Astrocyte of the cerebellum (primary cell): ENCODE results near the gene COMMD3.

ENCODE experiments used
- DNase-seq: peaks from one replicate; pipeline ENCODE4 v3.0.0-alpha.2; 2011; ENCODE audit warnings: low read depth
- H3K4me3 ChIP-seq: 2 replicates; pipeline ENCODE4 v1.5.1; 2011; ENCODE audit warnings: mild to moderate bottlenecking, low read depth, low read length, moderate library complexity
- in situ Hi-C: cut with HindIII; loops from 2 replicates; pipeline ENCODE4 v1.10.0; 2017; ENCODE audit warnings: low sequenced_read_pairs
- TF ChIP-seq, protein P1 (sequence below): IDR thresholded peaks from 2 replicates; pipeline ENCODE4 v1.5.1; 2012; ENCODE audit warnings: low read length, low read depth, moderate library complexity, mild to moderate bottlenecking; ENCODE audit errors: missing control alignments

The COMMD3 gene

DNA sequence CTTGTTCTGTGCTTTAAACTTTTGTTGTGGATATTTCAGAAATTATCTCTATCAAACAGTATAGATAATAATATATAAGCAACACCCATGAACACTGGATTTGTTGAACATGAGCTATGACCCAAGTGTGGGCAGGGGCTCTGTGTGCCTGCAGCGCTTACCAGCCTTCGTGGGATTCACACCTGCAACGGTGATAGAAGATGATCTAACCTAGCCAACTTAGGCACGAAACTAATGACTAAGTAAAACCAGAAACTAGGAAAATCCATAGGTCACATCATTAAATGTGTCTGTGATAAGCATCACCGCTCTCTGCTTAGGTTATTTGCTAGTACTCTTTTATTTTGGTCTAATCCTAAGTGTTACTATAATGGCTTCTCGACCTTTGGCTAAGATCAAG, 47.1 kb downstream of the COMMD3 start:
- no peak for DNase-seq
- no peak overlapping the region for H3K4me3 ChIP-seq
- in situ Hi-C loops, result no loop called here
- TF ChIP-seq, protein P1, sequence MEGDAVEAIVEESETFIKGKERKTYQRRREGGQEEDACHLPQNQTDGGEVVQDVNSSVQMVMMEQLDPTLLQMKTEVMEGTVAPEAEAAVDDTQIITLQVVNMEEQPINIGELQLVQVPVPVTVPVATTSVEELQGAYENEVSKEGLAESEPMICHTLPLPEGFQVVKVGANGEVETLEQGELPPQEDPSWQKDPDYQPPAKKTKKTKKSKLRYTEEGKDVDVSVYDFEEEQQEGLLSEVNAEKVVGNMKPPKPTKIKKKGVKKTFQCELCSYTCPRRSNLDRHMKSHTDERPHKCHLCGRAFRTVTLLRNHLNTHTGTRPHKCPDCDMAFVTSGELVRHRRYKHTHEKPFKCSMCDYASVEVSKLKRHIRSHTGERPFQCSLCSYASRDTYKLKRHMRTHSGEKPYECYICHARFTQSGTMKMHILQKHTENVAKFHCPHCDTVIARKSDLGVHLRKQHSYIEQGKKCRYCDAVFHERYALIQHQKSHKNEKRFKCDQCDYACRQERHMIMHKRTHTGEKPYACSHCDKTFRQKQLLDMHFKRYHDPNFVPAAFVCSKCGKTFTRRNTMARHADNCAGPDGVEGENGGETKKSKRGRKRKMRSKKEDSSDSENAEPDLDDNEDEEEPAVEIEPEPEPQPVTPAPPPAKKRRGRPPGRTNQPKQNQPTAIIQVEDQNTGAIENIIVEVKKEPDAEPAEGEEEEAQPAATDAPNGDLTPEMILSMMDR, result no peak

DNA sequence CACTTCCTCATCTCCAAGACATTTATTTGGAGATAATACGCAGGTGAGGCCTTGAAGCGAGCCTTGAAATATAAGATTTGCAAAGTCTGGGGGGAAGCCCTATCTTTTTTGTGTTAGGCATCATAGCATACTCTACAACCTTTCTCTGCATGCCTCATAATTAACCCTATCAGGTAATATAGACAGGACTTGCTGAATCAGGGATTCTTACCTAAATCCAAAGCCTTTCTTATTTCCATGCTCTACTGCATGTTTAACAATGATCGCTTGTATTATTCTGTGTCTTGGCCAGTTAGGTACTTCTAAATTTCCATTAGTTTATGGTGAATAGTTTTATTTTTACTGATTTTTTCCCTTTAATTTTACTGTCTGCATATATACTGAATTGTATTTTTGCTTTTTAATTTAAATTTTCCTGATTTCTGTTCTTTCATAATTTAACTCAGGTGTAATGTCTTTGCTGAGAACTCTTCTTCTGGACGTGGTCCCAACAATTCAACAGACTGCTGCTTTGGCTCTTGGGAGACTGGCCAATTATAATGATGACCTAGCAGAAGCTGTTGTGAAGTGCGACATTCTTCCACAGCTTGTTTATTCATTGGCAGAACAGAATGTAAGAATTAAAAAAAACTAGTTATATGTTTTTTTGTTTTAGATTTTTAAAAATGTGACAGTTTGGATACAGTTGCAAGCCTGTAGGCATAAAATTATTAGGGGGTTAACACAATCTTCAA, 48.4 kb downstream of the COMMD3 start:
- DNase-seq, result no peak
- TF ChIP-seq, protein P1, result no peak
- in situ Hi-C loops, result no loop called here
- no peak overlapping the region for H3K4me3 ChIP-seq

DNA sequence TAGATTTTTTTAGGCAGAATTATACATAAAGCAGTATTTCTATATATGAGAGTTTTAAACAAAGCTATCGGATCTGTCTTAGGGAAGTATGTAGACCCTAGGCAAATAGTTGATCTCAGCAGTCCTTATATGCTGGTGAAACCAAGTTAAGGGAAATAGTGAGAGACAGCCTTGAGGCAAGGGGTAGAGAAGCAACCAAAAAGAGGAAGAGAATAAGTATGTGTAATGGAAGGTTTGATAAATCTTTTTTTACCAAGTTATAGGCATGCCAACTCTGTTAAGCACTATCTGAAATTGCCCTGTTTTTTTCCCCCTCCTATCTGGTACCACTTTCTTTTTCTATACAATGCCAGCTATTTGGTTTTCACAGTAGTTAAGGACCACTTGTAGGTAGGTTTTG, 49.0 kb downstream of the COMMD3 start:
- in situ Hi-C loops, result no loop called here
- TF ChIP-seq, protein P1, result no peak
- no peak for DNase-seq
- H3K4me3 ChIP-seq, result no peak overlapping the region

GRCh38 chr10:22365644-22366434, 49.7 kb downstream of the COMMD3 start:
- DNase-seq, result no peak
- TF ChIP-seq, protein P1, result no peak
- H3K4me3 ChIP-seq, result no peak overlapping the region
- in situ Hi-C loops, result no loop called here

DNA sequence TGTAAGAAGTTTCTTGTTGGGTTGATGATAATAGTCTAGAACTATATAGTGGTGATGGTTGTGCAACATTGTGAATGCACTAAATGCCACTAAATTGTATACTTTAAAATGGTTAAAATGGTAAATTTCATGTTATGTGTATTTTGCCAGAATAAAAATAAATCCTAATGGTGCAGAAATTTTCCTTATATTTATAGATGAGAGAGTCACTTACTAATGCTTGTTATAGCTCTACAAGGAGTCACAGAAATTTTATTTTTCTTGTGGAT, 50.2 kb downstream of the COMMD3 start:
- TF ChIP-seq, protein P1, result no peak
- in situ Hi-C loops, result no loop called here
- no peak for DNase-seq
- no peak overlapping the region for H3K4me3 ChIP-seq

DNA sequence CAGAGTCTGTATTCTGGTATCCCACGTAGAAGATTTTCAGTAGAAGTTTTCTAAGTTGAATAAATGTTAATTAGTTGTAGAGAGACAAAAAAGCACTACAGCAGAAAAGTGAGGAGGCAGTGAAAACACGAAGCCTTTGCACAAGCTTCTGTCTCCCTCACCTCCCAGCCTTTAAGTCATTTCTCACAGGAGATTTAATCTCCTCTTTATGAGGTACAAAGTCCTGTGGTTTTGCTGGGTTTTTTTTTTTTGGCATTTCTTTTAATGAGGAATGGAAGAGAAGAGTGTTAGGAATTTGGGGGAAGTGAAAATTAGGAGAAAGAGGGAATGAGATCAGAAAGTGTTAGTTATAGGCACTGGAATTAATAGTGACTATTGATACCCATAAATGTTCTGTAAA, 50.6 kb downstream of the COMMD3 start:
- DNase-seq, result no peak
- no peak overlapping the region for H3K4me3 ChIP-seq
- in situ Hi-C loops, result no loop called here
- TF ChIP-seq, protein P1, result no peak
